D721Med (cell line): ENCODE measurements around the gene HEXIM1.

Experiments used
- DNase-seq: peaks from one replicate; pipeline ENCODE4 v3.0.0; 2011; ENCODE audit warnings: low spot score; ENCODE audit not compliant: insufficient read length
- FAIRE-seq: peaks from 2 replicates; lab custom pipeline; 2011; peaks lifted over from hg19 to GRCh38; lab: Jason Lieb, UNC
- TF ChIP-seq, protein P1 (sequence below): IDR thresholded peaks from 2 replicates; pipeline ENCODE4 v1.5.1; 2012; ENCODE audit warnings: mild to moderate bottlenecking, control low read depth; ENCODE audit not compliant: insufficient read depth; ENCODE audit errors: missing control alignments

The HEXIM1 gene

DNA sequence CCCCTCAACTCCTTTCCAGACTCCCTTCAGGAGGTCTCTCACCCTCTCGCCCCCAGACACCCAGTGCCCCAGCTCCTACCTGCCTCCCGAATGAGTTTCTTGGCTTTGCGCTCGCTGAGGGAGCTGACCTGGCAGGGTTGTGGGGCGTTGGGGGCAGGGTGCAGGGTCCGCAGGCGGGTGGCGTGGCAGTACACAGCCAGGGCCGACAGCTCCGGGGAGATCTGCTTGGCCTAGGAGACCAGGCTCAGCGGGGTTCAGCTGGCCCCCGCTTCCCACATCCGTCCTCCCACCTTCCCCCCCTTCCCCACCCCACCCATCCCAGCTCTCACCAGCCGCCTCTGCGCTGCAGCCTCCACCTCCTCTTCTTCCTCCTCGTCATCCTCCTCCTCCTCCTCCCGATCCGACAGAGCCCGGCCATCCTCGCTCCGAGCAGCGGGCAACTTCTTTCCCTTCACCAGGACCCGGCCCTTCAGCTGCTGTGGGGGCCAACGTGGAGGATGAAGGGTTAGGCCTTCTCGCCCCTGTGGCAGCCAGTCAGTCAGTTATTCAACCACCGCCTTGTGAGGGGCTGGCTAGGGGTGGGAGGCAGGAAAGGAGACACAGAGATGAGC is 33.2 kb upstream of the HEXIM1 start:
- DNase-seq (no peak), FAIRE-seq (no peak)
- TF ChIP-seq, protein P1, sequence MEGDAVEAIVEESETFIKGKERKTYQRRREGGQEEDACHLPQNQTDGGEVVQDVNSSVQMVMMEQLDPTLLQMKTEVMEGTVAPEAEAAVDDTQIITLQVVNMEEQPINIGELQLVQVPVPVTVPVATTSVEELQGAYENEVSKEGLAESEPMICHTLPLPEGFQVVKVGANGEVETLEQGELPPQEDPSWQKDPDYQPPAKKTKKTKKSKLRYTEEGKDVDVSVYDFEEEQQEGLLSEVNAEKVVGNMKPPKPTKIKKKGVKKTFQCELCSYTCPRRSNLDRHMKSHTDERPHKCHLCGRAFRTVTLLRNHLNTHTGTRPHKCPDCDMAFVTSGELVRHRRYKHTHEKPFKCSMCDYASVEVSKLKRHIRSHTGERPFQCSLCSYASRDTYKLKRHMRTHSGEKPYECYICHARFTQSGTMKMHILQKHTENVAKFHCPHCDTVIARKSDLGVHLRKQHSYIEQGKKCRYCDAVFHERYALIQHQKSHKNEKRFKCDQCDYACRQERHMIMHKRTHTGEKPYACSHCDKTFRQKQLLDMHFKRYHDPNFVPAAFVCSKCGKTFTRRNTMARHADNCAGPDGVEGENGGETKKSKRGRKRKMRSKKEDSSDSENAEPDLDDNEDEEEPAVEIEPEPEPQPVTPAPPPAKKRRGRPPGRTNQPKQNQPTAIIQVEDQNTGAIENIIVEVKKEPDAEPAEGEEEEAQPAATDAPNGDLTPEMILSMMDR, result no peak

DNA sequence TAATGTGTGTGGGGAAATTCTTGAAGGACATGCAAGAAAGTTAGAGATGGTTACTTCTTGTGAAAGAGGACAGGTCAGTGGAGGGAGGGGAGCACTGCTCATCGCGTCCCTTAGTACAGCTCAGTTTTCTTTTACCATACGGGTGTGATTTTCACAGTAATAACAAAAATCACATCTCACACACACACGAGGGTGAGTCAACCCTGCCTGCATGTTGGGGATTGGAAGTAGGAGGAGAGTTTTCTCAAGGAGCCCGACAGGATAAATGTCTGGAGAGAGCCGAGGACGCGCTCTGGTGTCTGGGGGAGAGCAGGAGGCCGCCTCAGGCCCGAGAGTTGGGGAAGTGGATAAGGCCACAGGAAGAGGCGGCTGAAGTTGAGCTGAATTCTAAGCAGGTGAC is 32.4 kb upstream of the HEXIM1 start:
- DNase-seq, result no peak
- no peak for FAIRE-seq
- TF ChIP-seq, protein P1, result no peak

- no peak for FAIRE-seq
- no peak for DNase-seq
- TF ChIP-seq, protein P1, result no peak
Measured at GRCh38 chr17:45116434-45117016, 31.8 kb upstream of the HEXIM1 start.

- TF ChIP-seq, protein P1, result no peak
- FAIRE-seq (no peak), DNase-seq (no peak)
Measured at GRCh38 chr17:45117334-45117733, 30.9 kb upstream of the HEXIM1 start.

GRCh38 chr17:45117848-45118646 is 30.2 kb upstream of the HEXIM1 start:
- TF ChIP-seq, protein P1, result no peak
- DNase-seq (no peak), FAIRE-seq (no peak)

DNA sequence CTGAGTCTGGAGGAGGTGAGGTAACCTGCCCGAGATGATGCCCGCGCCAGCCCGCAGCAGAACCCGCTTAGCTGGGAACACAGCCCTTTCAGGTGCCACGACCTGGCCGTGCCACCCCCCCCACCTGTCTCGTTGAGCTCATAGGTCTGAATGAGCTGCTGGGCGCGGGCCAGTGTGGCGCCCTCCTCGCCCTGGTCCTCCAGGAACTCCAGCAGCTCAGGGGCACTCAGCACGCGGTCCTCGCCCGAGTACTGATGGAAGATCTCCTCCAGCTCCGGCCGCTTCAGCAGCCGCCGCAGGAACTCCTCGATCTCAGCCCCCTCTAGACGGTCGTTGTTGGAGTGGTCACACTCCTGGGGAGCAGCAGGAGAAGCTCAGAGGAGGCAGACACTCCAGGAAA is 29.6 kb upstream of the HEXIM1 start:
- DNase-seq, result no peak
- no peak for FAIRE-seq
- TF ChIP-seq, protein P1, result no peak
